Endothelial cell of umbilical vein (primary cell): ENCODE results near the gene PMVK. TPM values are rescaled to one million over a fixed set of nuclear protein-coding genes. Genes with fewer than 3 reads are reported as not detected.

Source experiments
- BruUV-seq: library from RNA; stranded (reverse); fragments of 400-500 nt; replicated peaks from 2 replicates; lab custom pipeline; 2021; lab: Mats Ljungman, UMichigan
- CTCF ChIA-PET: fragments of 300-600, 350-600 bp; sonication (Branson Sonifier 250); formaldehyde crosslinking; loops from one replicate; lab custom pipeline; 2021; ENCODE audit warnings: antibody characterized with exemption, inconsistent platforms; lab: Charles Lee
- POLR2A ChIA-PET: fragments of 300-600, 350-600 bp; sonication (Branson Sonifier 250); formaldehyde crosslinking; loops from one replicate; lab custom pipeline; 2021; ENCODE audit warnings: antibody characterized with exemption, inconsistent platforms; lab: Charles Lee
- DNase-seq: peaks from one replicate; pipeline ENCODE4 v3.0.0-alpha.2; 2011; ENCODE audit warnings: low read depth, low spot score
- FAIRE-seq: peaks from 2 replicates; lab custom pipeline; 2011; peaks lifted over from hg19 to GRCh38; lab: Jason Lieb, UNC
- H2AFZ ChIP-seq: 2 replicates; pipeline ENCODE4 v1.6.0; 2012; ENCODE audit warnings: low read depth, low read length, control low read depth, inconsistent platforms
- H3K27ac ChIP-seq: 2 replicates; pipeline ENCODE4 v1.5.1; 2011; ENCODE audit warnings: low read depth, mild to moderate bottlenecking, control low read depth, low read length, moderate library complexity; ENCODE audit not compliant: insufficient read depth
- H3K27me3 ChIP-seq, 2 experiments: 2 replicates each; pipeline versions ENCODE4 v1.6.0 to v1.6.1; 2011; ENCODE audit warnings: low read length in 2 of 2, mixed read lengths in 1 of 2; ENCODE audit not compliant: control insufficient read depth in 2 of 2, insufficient read depth in 2 of 2
- H3K36me3 ChIP-seq, 2 experiments: 2 replicates in 1 of 2; 3 replicates in 1 of 2; pipeline ENCODE4 v1.5.1; 2011; ENCODE audit warnings: low read length in 2 of 2, mild to moderate bottlenecking in 1 of 2, moderate library complexity in 1 of 2; ENCODE audit not compliant: control insufficient read depth in 2 of 2, insufficient read depth in 2 of 2; ENCODE audit errors: extremely low read depth in 1 of 2
- H3K4me1 ChIP-seq: 3 replicates; pipeline ENCODE4 v1.5.1; 2011; ENCODE audit warnings: mild to moderate bottlenecking, low read length; ENCODE audit not compliant: control insufficient read depth, insufficient read depth; ENCODE audit errors: extremely low read depth
- H3K4me2 ChIP-seq: 2 replicates; pipeline ENCODE4 v1.6.1; 2011; ENCODE audit warnings: low read length, control low read depth, mixed read lengths; ENCODE audit not compliant: insufficient read depth
- H3K4me3 ChIP-seq, 3 experiments: fragments of 200-600 bp in 1 of 3; sonication (generic), shearing (Covaris generic) in 1 of 3; replicated peaks in 1 of 3; 2 replicates each; pipeline ENCODE4 v1.5.1; 2011 to 2016; ENCODE audit warnings: control low read depth in 3 of 3, low read length in 3 of 3, mild to moderate bottlenecking in 2 of 3, inconsistent platforms in 1 of 3, low read depth in 1 of 3, moderate library complexity in 1 of 3; ENCODE audit not compliant: insufficient read depth in 1 of 3
- H3K79me2 ChIP-seq: 2 replicates; pipeline ENCODE4 v1.6.0; 2012; ENCODE audit warnings: low read length, inconsistent platforms; ENCODE audit not compliant: control insufficient read depth, insufficient read depth
- H3K9ac ChIP-seq: replicated peaks from 2 replicates; pipeline ENCODE3; 2011; ENCODE audit warnings: low read length, control low read depth; ENCODE audit not compliant: insufficient read depth; ENCODE audit errors: extremely low read depth
- H3K9me1 ChIP-seq: replicated peaks from 3 replicates; pipeline ENCODE4 v1.6.0; 2011; ENCODE audit warnings: mild to moderate bottlenecking, low read length; ENCODE audit not compliant: control insufficient read depth, insufficient read depth; ENCODE audit errors: extremely low read depth
- H3K9me3 ChIP-seq: replicated peaks from 2 replicates; pipeline ENCODE4 v1.5.1; 2012; ENCODE audit warnings: low read length, inconsistent platforms; ENCODE audit not compliant: control insufficient read depth, insufficient read depth
- H4K20me1 ChIP-seq: replicated peaks from 2 replicates; pipeline ENCODE3; 2011; ENCODE audit warnings: mild to moderate bottlenecking, low read length; ENCODE audit not compliant: control insufficient read depth, insufficient read depth; ENCODE audit errors: extremely low read depth
- EZH2 ChIP-seq: IDR thresholded peaks from 2 replicates; pipeline ENCODE4 v1.6.1; 2012; ENCODE audit warnings: borderline replicate concordance, low read depth, mild to moderate bottlenecking, moderate library complexity, low read length, inconsistent platforms; ENCODE audit not compliant: severe bottlenecking
- FOS ChIP-seq: IDR thresholded peaks from 2 replicates; pipeline ENCODE4 v1.6.1; 2011; ENCODE audit warnings: mild to moderate bottlenecking, low read length, moderate library complexity, borderline replicate concordance; ENCODE audit not compliant: insufficient read depth
- GATA2 ChIP-seq: IDR thresholded peaks from 2 replicates; pipeline ENCODE4 v1.7.0; 2011; ENCODE audit warnings: low read depth, mild to moderate bottlenecking, moderate library complexity, mixed read lengths, low read length; ENCODE audit not compliant: insufficient read length, insufficient read depth
- JUN ChIP-seq: IDR thresholded peaks from 2 replicates; pipeline ENCODE4 v1.6.1; 2011; ENCODE audit warnings: borderline replicate concordance, low read depth; ENCODE audit not compliant: insufficient read length, insufficient read depth
- MAX ChIP-seq: IDR thresholded peaks from 2 replicates; pipeline ENCODE4 v1.6.1; 2011; ENCODE audit not compliant: insufficient read depth, insufficient read length
- MYC ChIP-seq: IDR thresholded peaks from one replicate; pipeline ENCODE4 v1.6.1; 2011; ENCODE audit warnings: mild to moderate bottlenecking, low read depth, low read length
- POLR2A ChIP-seq: IDR thresholded peaks from 2 replicates; pipeline ENCODE4 v1.6.1; 2012; ENCODE audit warnings: low read depth, mild to moderate bottlenecking, control low read depth, low read length
- POLR2AphosphoS5 ChIP-seq: IDR thresholded peaks from 2 replicates; pipeline ENCODE4 v1.6.1; 2012; ENCODE audit warnings: low read depth, mild to moderate bottlenecking, control low read depth, low read length, moderate library complexity; ENCODE audit not compliant: insufficient read depth
- dilution Hi-C: fragments of 300-500 bp; cut with MboI; formaldehyde crosslinking; loops from one replicate; pipeline ENCODE4 v1.15.0; 2019; ENCODE audit warnings: low sequenced_read_pairs; ENCODE audit not compliant: extremely low pct_ligation_motif_present
- intact Hi-C: fragments of 100-400 bp; cut with micrococcal nuclease; formaldehyde crosslinking; loops from one replicate; pipeline ENCODE4 v1.10.0; 2022
- polyA plus RNA-seq, 4 experiments: library from polyadenylated mRNA; depleted of rRNA in 3 of 4; stranded (reverse) in 3 of 4; unstranded in 1 of 4; fragments of >200 nt; gene quantifications; 2 replicates each; pipeline versions ENCODE4 v1.2.1 to v1.2.3, GENCODE V29; 2011 to 2012; ENCODE audit warnings: missing spikeins in 1 of 4
- total RNA-seq: library from RNA; stranded (reverse); gene quantifications from 2 replicates; pipeline ENCODE4 v1.2.3, GENCODE V29; 2021

Gene PMVK
- total and polyA plus RNA-seq, 2 donors (not counting 3 experiments of a cell fraction or from before 2014, with no cell fraction given), result 22.6 to 32.7 TPM

- intact Hi-C loops, result loop anchor here (5.0 to 10.0 kb wide), 2 partner anchors 156 to 487 kb away; partner anchors contain the start of gene EFNA1
- Histone ChIP-seq H3K9me1 (no peaks in the 10 kb centered on the region), H3K9me3 (no peaks in the 10 kb centered on the region), H2AFZ (no peak overlapping the region), H3K4me1 (peaks cover 60% of the 10 kb centered on the region), H3K27me3 (no peaks in the 10 kb centered on the region), H3K36me3 (peaks cover 2 to 7% of the 10 kb centered on the region in 2 experiments), H3K79me2 (peaks cover 57% of the 10 kb centered on the region), H3K4me2 (peak overlapping the region; percentile 80), H3K4me3 (peak overlapping the region in 1 of 3 experiments; percentile 33), H3K9ac (peak overlapping the region; percentile 92), H4K20me1 (no peaks in the 10 kb centered on the region), H3K27ac (peak overlapping the region; percentile 99)
- no TSS peak for BruUV-seq
- POLR2A ChIA-PET, result interaction anchor here (1.0 to 2.7 kb wide), 5 partner anchors 11 to 46 kb away, joined by 3 to 24 read pairs (median 4); partner anchors contain the start of genes PBXIP1 and PYGO2
- no peak for DNase-seq
- CTCF ChIA-PET, result interaction anchor here (0.8 to 8.5 kb wide), 15 partner anchors 10 to 120 kb away, joined by 3 to 81 read pairs (median 5); partner anchors contain the start of genes ADAM15, LENEP, PBXIP1 and PMVK
- FAIRE-seq, result no peak
- dilution Hi-C loops, result no loop called here
- TF ChIP-seq POLR2A, result peak; percentile 65
- TF ChIP-seq EZH2, result no peak
- no peak for TF ChIP-seq MYC
Measured at GRCh38 chr1:154971341-154971998, 35.0 kb upstream of the PMVK start.

- H4K20me1 ChIP-seq, result no peaks in the 10 kb centered on the region
- BruUV-seq, result no TSS peak
- H3K79me2 ChIP-seq, result peaks cover 56% of the 10 kb centered on the region
- dilution Hi-C loops (no loop called here), intact Hi-C loops (loop anchor here (1.0 to 10.0 kb wide), 3 partner anchors 9 to 486 kb away; partner anchors contain the start of genes EFNA1 and PYGO2)
- H3K36me3 ChIP-seq, result peaks cover 7 to 14% of the 10 kb centered on the region in 2 experiments
- TF ChIP-seq EZH2 (no peak), FOS (peak; percentile 73), POLR2AphosphoS5 (peak; percentile 88), MYC (no peak), MAX (no peak), JUN (no peak), GATA2 (peak; percentile 35), POLR2A (peak; percentile 84)
- H3K9ac ChIP-seq, result peak within 1 kb of the TSS; percentile 92
- no peaks in the 10 kb centered on the region for H3K9me1 ChIP-seq
- FAIRE-seq, result peak; percentile 98
- no peaks in the 10 kb centered on the region for H3K27me3 ChIP-seq
- ChIA-PET CTCF (interaction anchor here (0.8 to 8.5 kb wide), 10 partner anchors 9 to 115 kb away, joined by 3 to 81 read pairs (median 11); partner anchors contain the start of genes ADAM15, LENEP, PMVK and PYGO2), POLR2A (interaction anchor here (0.9 to 1.6 kb wide), 5 partner anchors 9 to 47 kb away, joined by 3 to 10 read pairs (median 4); partner anchors contain the start of gene PYGO2)
- peaks cover 61% of the 10 kb centered on the region for H3K4me1 ChIP-seq
- H2AFZ ChIP-seq, result no peak within 1 kb of the TSS
- H3K4me3 ChIP-seq, result peak within 1 kb of the TSS; percentile 64 to 78 (median 70)
- H3K9me3 ChIP-seq, result no peaks in the 10 kb centered on the region
- peak within 1 kb of the TSS; percentile 80 for H3K4me2 ChIP-seq
- peak; percentile 91 for DNase-seq
- peak within 1 kb of the TSS; percentile 99 for H3K27ac ChIP-seq
Measured at GRCh38 chr1:154970631-154971340, 34.3 kb upstream of the PMVK start, which contains the start of gene SHC1. Gene SHC1 (minus strand): TSS chr1:154970747. CDS start chr1:154970526, 221 bp downstream.
